ENCODE measurements around the gene TSPAN18. TPM values are rescaled to one million over a fixed set of nuclear protein-coding genes. Genes with fewer than 3 reads are reported as not detected.
A peak's percentile ranks its signal among the peaks of the same experiment; 100 is the strongest.

TSPAN18 gene
- total RNA-seq, 2 experiments from 2014 or later = 1.4 to 2.3 TPM

DNA sequence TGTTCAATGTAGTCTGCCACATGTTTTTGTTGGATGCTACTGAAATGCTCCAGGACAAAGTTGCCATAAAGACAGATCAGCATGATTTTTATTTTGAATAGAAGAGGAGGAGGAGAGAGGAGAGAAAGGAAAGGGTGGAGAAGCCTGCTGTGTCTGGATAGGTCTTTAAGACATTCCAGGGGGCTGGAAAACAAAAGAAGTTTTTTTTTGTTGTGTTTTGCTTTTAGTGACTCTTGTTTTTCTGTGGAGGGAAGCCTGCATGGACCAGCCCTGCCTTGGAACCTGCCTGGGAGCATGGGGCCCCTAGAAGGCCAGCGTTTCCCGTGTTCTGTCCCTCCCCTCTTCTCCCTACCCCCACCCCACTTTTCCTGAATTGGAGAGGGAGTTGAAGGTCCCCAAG, 2.3 kb downstream of the TSPAN18 start:
- H3K27me3 Mint-ChIP-seq = peaks cover 23% of the 10 kb centered on the region
- peak overlapping the region; percentile 44 for H3K27ac Mint-ChIP-seq
- H3K36me3 Mint-ChIP-seq (ENCODE audit: low read depth) = no peaks in the 10 kb centered on the region
- ATAC-seq (no peak), DNase-seq (no peak)
- CTCF ChIA-PET = interaction anchor here (0.6 to 1.5 kb wide), 4 partner anchors 46 to 182 kb away, joined by 3 to 5 read pairs (median 3); no protein-coding TSS in a partner anchor
- POLR2A ChIA-PET = no interaction called here
- H3K4me1 Mint-ChIP-seq = peaks cover 41% of the 10 kb centered on the region
- H3K4me3 Mint-ChIP-seq = peak overlapping the region; percentile 74
- intact Hi-C loops (cut with DNase I, micrococcal nuclease) = loop anchor here (2.0 to 10.0 kb wide), 6 partner anchors 46 to 373 kb away; partner anchors contain the start of gene CD82 (in 1 of the 2)
- H3K9me3 Mint-ChIP-seq (ENCODE audit: low read depth) = no peaks in the 10 kb centered on the region

GRCh38 chr11:44729713-44730112, 3.0 kb downstream of the TSPAN18 start:
- H3K27ac Mint-ChIP-seq = no peak overlapping the region
- DNase-seq (peak; percentile 25), ATAC-seq (peak; percentile 14)
- H3K4me3 Mint-ChIP-seq = no peak overlapping the region
- CTCF ChIA-PET = interaction anchor here (0.6 to 1.5 kb wide), 7 partner anchors 17 to 182 kb away, joined by 3 to 5 read pairs (median 3); no protein-coding TSS in a partner anchor
- H3K9me3 Mint-ChIP-seq (ENCODE audit: low read depth) = no peaks in the 10 kb centered on the region
- H3K4me1 Mint-ChIP-seq = peaks cover 41% of the 10 kb centered on the region
- peaks cover 23% of the 10 kb centered on the region for H3K27me3 Mint-ChIP-seq
- POLR2A ChIA-PET = no interaction called here
- no peaks in the 10 kb centered on the region for H3K36me3 Mint-ChIP-seq (ENCODE audit: low read depth)
- intact Hi-C loops (cut with DNase I, micrococcal nuclease) = loop anchor here (2.0 to 10.0 kb wide), 6 partner anchors 45 to 373 kb away; partner anchors contain the start of gene CD82 (in 1 of the 2)

GRCh38 chr11:44730775-44731174, 4.0 kb downstream of the TSPAN18 start:
- ATAC-seq (no peak), DNase-seq (no peak)
- intact Hi-C loops (cut with DNase I, micrococcal nuclease) = no loop called here
- Mint-ChIP-seq H3K4me3 (no peak overlapping the region), H3K4me1 (peaks cover 38% of the 10 kb centered on the region), H3K9me3 (ENCODE audit: low read depth) (no peaks in the 10 kb centered on the region), H3K27ac (no peak overlapping the region), H3K27me3 (peaks cover 20% of the 10 kb centered on the region), H3K36me3 (ENCODE audit: low read depth) (no peaks in the 10 kb centered on the region)
- CTCF ChIA-PET = interaction anchor here (0.7 to 1.5 kb wide), 4 partner anchors 49 to 181 kb away, joined by 3 to 4 read pairs (median 3); no protein-coding TSS in a partner anchor
- POLR2A ChIA-PET = no interaction called here

- Mint-ChIP-seq H3K4me1 (peaks cover 34% of the 10 kb centered on the region), H3K9me3 (ENCODE audit: low read depth) (no peaks in the 10 kb centered on the region), H3K27ac (no peak overlapping the region), H3K27me3 (peaks cover 13% of the 10 kb centered on the region), H3K36me3 (ENCODE audit: low read depth) (no peaks in the 10 kb centered on the region), H3K4me3 (no peak overlapping the region)
- ATAC-seq (no peak), DNase-seq (no peak)
- ChIA-PET CTCF (no interaction called here), POLR2A (no interaction called here)
- intact Hi-C loops (cut with DNase I, micrococcal nuclease) = no loop called here
Measured at GRCh38 chr11:44731685-44732430, 5.1 kb downstream of the TSPAN18 start.

DNA sequence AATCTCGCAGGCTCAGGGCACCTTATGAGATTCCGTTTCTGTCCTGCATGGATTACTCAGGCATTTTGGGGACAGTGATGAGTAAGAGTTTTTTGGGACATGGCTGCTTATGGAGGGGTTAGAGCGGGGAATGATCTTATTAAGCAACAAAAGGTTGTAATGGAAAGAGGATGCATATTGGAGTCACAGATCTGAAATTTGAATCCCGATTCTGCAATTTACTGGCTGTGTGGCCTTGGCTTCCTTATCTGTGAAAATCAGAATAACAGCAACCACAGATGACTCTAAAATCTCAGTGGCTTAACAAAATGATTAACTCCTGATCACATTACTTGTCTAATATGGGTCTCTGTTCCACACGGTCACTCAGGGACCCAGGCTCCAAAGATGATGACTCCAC, 5.8 kb downstream of the TSPAN18 start:
- no peak overlapping the region for H3K4me3 Mint-ChIP-seq
- ATAC-seq (no peak), DNase-seq (no peak)
- intact Hi-C loops (cut with DNase I, micrococcal nuclease) = no loop called here
- ChIA-PET POLR2A (no interaction called here), CTCF (no interaction called here)
- peaks cover 13% of the 10 kb centered on the region for H3K27me3 Mint-ChIP-seq
- H3K9me3 Mint-ChIP-seq (ENCODE audit: low read depth) = no peaks in the 10 kb centered on the region
- no peak overlapping the region for H3K27ac Mint-ChIP-seq
- H3K4me1 Mint-ChIP-seq = peaks cover 40% of the 10 kb centered on the region
- H3K36me3 Mint-ChIP-seq (ENCODE audit: low read depth) = no peaks in the 10 kb centered on the region

- ChIA-PET CTCF (no interaction called here), POLR2A (no interaction called here)
- H3K27ac Mint-ChIP-seq = no peak overlapping the region
- peaks cover 33% of the 10 kb centered on the region for H3K4me1 Mint-ChIP-seq
- peaks cover 7% of the 10 kb centered on the region for H3K27me3 Mint-ChIP-seq
- H3K36me3 Mint-ChIP-seq (ENCODE audit: low read depth) = no peaks in the 10 kb centered on the region
- intact Hi-C loops (cut with DNase I, micrococcal nuclease) = no loop called here
- no peaks in the 10 kb centered on the region for H3K9me3 Mint-ChIP-seq (ENCODE audit: low read depth)
- no peak for DNase-seq
- H3K4me3 Mint-ChIP-seq = no peak overlapping the region
- ATAC-seq = no peak
Measured at GRCh38 chr11:44733877-44734276, 7.1 kb downstream of the TSPAN18 start.

DNA sequence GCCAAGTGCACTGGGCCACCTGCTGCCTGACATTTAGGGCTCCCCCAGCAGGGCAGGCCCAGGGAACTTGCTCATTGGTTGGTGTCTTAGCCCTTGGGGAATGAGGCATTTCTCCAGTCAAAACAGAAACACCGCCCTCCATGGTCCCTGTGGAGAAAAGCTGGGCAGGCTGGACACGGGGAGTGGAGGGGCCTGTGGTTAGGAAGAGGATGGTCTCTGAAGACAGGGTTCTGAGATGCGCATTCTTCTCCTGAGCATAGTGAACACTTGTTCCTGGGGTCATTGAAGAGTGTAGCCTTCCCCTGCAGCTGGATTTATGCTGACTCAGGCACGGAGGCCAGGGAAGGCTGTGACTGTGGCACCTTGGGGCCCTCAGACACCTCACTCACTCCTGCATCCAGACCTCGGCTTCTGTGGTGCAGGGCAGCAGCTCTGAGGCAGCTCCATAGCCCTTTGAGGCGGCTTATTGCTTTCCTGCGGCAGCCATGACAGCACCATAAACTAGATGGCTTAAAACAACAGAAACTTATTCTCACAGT, 8.2 kb downstream of the TSPAN18 start:
- intact Hi-C loops (cut with DNase I, micrococcal nuclease) = no loop called here
- Mint-ChIP-seq H3K27ac (no peak overlapping the region), H3K9me3 (ENCODE audit: low read depth) (no peaks in the 10 kb centered on the region), H3K4me1 (peaks cover 23% of the 10 kb centered on the region), H3K27me3 (no peaks in the 10 kb centered on the region), H3K36me3 (ENCODE audit: low read depth) (no peaks in the 10 kb centered on the region), H3K4me3 (no peak overlapping the region)
- ChIA-PET POLR2A (no interaction called here), CTCF (interaction anchor here (1.7 kb wide), 1 partner anchor 10 kb away, joined by 5 read pairs; no protein-coding TSS in a partner anchor)
- DNase-seq = no peak
- no peak for ATAC-seq

DNA sequence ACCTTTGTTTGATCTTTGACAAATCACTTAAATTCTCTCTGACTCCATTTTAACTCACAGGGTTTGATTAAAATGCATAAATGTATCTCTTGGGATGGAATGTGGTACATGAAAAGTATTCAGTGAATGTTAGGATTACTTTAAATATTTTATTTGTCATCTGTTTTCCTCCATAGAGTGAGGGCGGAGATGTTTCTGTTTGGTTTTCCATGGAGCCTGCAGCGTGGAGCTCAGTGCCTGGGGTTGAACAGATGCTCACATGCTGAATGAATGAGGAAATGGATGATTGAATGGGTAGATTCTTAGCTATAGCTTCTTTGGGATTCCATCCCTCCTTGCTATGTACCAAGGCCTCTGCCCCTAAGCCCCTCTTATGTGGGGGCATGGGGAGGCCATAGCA, 10.0 kb downstream of the TSPAN18 start:
- DNase-seq = no peak
- H3K4me1 Mint-ChIP-seq = peaks cover 16% of the 10 kb centered on the region
- H3K27ac Mint-ChIP-seq = no peak overlapping the region
- no peaks in the 10 kb centered on the region for H3K36me3 Mint-ChIP-seq (ENCODE audit: low read depth)
- H3K4me3 Mint-ChIP-seq = no peak overlapping the region
- no peak for ATAC-seq
- ChIA-PET CTCF (interaction anchor here (0.7 to 1.7 kb wide), 6 partner anchors 8 to 174 kb away, joined by 3 to 6 read pairs (median 3); no protein-coding TSS in a partner anchor), POLR2A (no interaction called here)
- no peaks in the 10 kb centered on the region for H3K27me3 Mint-ChIP-seq
- H3K9me3 Mint-ChIP-seq (ENCODE audit: low read depth) = no peaks in the 10 kb centered on the region
- intact Hi-C loops (cut with DNase I, micrococcal nuclease) = no loop called here

DNA sequence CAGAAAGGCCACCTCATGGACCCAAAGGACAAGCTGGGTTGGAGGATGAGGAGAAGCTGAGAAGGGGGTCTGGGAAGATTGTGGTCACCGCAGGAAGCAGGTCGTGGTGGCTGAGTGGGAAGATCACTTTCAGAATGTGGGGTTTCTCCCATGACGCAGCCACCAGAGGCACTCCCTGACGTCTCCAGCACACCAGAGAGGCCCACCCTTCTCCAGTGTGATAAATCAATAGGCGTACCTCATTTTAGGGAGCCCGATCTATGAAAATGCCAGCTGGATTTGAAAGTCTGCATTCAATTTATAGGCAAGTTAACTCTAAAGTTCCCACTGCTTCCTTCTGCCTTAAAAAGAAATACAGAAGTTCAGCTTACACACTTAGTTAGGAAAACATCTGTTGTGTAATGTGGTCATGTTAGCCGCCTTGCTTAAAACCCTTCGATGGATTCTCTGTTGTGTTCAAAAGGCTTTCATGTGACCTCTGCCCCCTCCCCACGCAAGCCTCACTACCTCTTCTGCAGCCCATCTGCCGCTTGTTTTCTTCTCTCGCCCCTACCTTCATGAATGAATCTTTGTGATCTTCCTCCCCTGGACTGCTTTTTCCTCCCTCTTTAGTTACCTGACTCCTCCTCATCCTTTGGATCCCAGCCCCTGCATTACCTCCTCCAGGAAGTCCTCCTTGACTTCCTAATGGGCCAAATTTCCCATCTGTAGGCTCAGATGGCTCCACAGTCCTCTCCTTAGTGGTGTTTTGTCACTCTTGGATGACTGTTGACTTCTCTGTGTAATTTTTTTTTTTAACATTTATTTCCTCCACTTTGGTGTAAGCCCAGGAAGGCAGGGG, 10.7 kb downstream of the TSPAN18 start:
- no peak overlapping the region for H3K27ac Mint-ChIP-seq
- ATAC-seq (no peak), DNase-seq (no peak)
- intact Hi-C loops (cut with DNase I, micrococcal nuclease) = no loop called here
- peaks cover 16% of the 10 kb centered on the region for H3K4me1 Mint-ChIP-seq
- no peaks in the 10 kb centered on the region for H3K36me3 Mint-ChIP-seq (ENCODE audit: low read depth)
- no peaks in the 10 kb centered on the region for H3K27me3 Mint-ChIP-seq
- no peaks in the 10 kb centered on the region for H3K9me3 Mint-ChIP-seq (ENCODE audit: low read depth)
- ChIA-PET CTCF (interaction anchor here (0.7 to 1.2 kb wide), 5 partner anchors 9 to 174 kb away, joined by 3 to 6 read pairs (median 3); no protein-coding TSS in a partner anchor), POLR2A (no interaction called here)
- no peak overlapping the region for H3K4me3 Mint-ChIP-seq

DNA sequence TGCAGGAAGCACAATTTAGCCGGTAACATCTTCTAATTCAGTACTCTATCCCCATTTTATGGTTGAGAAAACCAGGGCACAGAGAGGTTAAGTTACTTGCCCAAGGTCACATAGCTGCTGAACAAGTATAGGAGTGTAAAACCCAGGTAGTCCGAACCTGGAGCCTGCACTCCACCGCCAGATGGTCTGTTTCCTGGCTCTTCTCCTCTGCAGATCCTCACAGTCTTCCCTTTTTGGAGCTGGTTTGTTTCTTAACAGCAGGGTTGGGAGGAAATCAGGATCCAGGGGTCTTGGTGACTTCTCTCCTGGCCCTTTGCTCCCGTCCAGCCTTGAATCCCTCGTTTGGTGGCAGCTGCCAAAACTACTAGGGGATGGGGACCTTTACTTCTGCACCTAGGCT, 12.0 kb downstream of the TSPAN18 start:
- Mint-ChIP-seq H3K9me3 (ENCODE audit: low read depth) (no peaks in the 10 kb centered on the region), H3K27ac (no peak overlapping the region), H3K27me3 (no peaks in the 10 kb centered on the region), H3K4me1 (peaks cover 16% of the 10 kb centered on the region), H3K4me3 (no peak overlapping the region), H3K36me3 (ENCODE audit: low read depth) (no peaks in the 10 kb centered on the region)
- ChIA-PET POLR2A (no interaction called here), CTCF (interaction anchor here (0.6 to 0.7 kb wide), 2 partner anchors 13 to 173 kb away, joined by 3 read pairs; no protein-coding TSS in a partner anchor)
- DNase-seq (no peak), ATAC-seq (no peak)
- intact Hi-C loops (cut with DNase I, micrococcal nuclease) = no loop called here

GRCh38 chr11:44740967-44741366, 14.2 kb downstream of the TSPAN18 start:
- POLR2A ChIA-PET = interaction anchor here (0.6 kb wide), 1 partner anchor 149 kb away, joined by 4 read pairs; no protein-coding TSS in a partner anchor
- Mint-ChIP-seq H3K27ac (no peak overlapping the region), H3K4me1 (peaks cover 19% of the 10 kb centered on the region), H3K27me3 (no peaks in the 10 kb centered on the region), H3K36me3 (ENCODE audit: low read depth) (no peaks in the 10 kb centered on the region), H3K4me3 (no peak overlapping the region), H3K9me3 (ENCODE audit: low read depth) (no peaks in the 10 kb centered on the region)
- intact Hi-C loops (cut with DNase I, micrococcal nuclease) = no loop called here
- DNase-seq = no peak
- CTCF ChIA-PET = interaction anchor here (0.6 to 1.0 kb wide), 2 partner anchors 32 to 149 kb away, joined by 3 to 4 read pairs; no protein-coding TSS in a partner anchor
- no peak for ATAC-seq
